Measurements from ENCODE around the gene SLC36A1. TPM values are rescaled to one million over a fixed set of nuclear protein-coding genes. Genes with fewer than 3 reads are reported as not detected.
A peak's percentile ranks its signal among the peaks of the same experiment; 100 is the strongest.

Gene SLC36A1
- total RNA-seq, 1 donor from 2014 or later: 117 TPM

- no peak for TF ChIP-seq CTCF (IDR thresholded peaks at IDR 0.05; ENCODE audit: partially characterized antibody, unreplicated experiment)
- H3K36me3 Mint-ChIP-seq (ENCODE audit: unreplicated experiment): peaks cover 17% of the 10 kb centered on the region
- H3K4me1 Mint-ChIP-seq (ENCODE audit: low read depth, unreplicated experiment): peaks cover 45% of the 10 kb centered on the region
- H3K4me3 Mint-ChIP-seq (ENCODE audit: unreplicated experiment): peak overlapping the region; percentile 56
- H3K27ac Mint-ChIP-seq (ENCODE audit: unreplicated experiment): peak overlapping the region; percentile 89
- H3K27me3 Mint-ChIP-seq (ENCODE audit: unreplicated experiment): peaks cover 31% of the 10 kb centered on the region
- peaks cover 23% of the 10 kb centered on the region for H3K9me3 Mint-ChIP-seq (ENCODE audit: unreplicated experiment)
- no peak for DNase-seq
These were observed 4.5 kb downstream of the SLC36A1 start for GRCh38 chr5:151451626-151452520.

GRCh38 chr5:151454166-151454565, 6.8 kb downstream of the SLC36A1 start:
- peaks cover 46% of the 10 kb centered on the region for H3K4me1 Mint-ChIP-seq (ENCODE audit: low read depth, unreplicated experiment)
- DNase-seq: no peak
- H3K4me3 Mint-ChIP-seq (ENCODE audit: unreplicated experiment): no peak overlapping the region
- H3K27me3 Mint-ChIP-seq (ENCODE audit: unreplicated experiment): peaks cover 20% of the 10 kb centered on the region
- no peak overlapping the region for H3K27ac Mint-ChIP-seq (ENCODE audit: unreplicated experiment)
- H3K36me3 Mint-ChIP-seq (ENCODE audit: unreplicated experiment): peaks cover 17% of the 10 kb centered on the region
- TF ChIP-seq CTCF (IDR thresholded peaks at IDR 0.05; ENCODE audit: partially characterized antibody, unreplicated experiment): no peak
- H3K9me3 Mint-ChIP-seq (ENCODE audit: unreplicated experiment): peaks cover 17% of the 10 kb centered on the region

GRCh38 chr5:151454889-151455288, 7.5 kb downstream of the SLC36A1 start:
- H3K4me1 Mint-ChIP-seq (ENCODE audit: low read depth, unreplicated experiment): peaks cover 39% of the 10 kb centered on the region
- TF ChIP-seq CTCF (IDR thresholded peaks at IDR 0.05; ENCODE audit: partially characterized antibody, unreplicated experiment): no peak
- peaks cover 10% of the 10 kb centered on the region for H3K9me3 Mint-ChIP-seq (ENCODE audit: unreplicated experiment)
- H3K4me3 Mint-ChIP-seq (ENCODE audit: unreplicated experiment): peak overlapping the region; percentile 8
- DNase-seq: no peak
- H3K27me3 Mint-ChIP-seq (ENCODE audit: unreplicated experiment): peaks cover 13% of the 10 kb centered on the region
- peaks cover 13% of the 10 kb centered on the region for H3K36me3 Mint-ChIP-seq (ENCODE audit: unreplicated experiment)
- H3K27ac Mint-ChIP-seq (ENCODE audit: unreplicated experiment): no peak overlapping the region

- DNase-seq: no peak
- Mint-ChIP-seq H3K4me1 (ENCODE audit: low read depth, unreplicated experiment) (peaks cover 31% of the 10 kb centered on the region), H3K27ac (ENCODE audit: unreplicated experiment) (no peak overlapping the region), H3K4me3 (ENCODE audit: unreplicated experiment) (no peak overlapping the region), H3K27me3 (ENCODE audit: unreplicated experiment) (peaks cover 3% of the 10 kb centered on the region), H3K9me3 (ENCODE audit: unreplicated experiment) (no peaks in the 10 kb centered on the region), H3K36me3 (ENCODE audit: unreplicated experiment) (peaks cover 17% of the 10 kb centered on the region)
- TF ChIP-seq CTCF (IDR thresholded peaks at IDR 0.05; ENCODE audit: partially characterized antibody, unreplicated experiment): no peak
These were observed 9.0 kb downstream of the SLC36A1 start for GRCh38 chr5:151456321-151456940.

GRCh38 chr5:151458314-151458713, 10.9 kb downstream of the SLC36A1 start:
- no peak for TF ChIP-seq CTCF (IDR thresholded peaks at IDR 0.05; ENCODE audit: partially characterized antibody, unreplicated experiment)
- H3K27ac Mint-ChIP-seq (ENCODE audit: unreplicated experiment): no peak overlapping the region
- H3K4me3 Mint-ChIP-seq (ENCODE audit: unreplicated experiment): no peak overlapping the region
- no peaks in the 10 kb centered on the region for H3K27me3 Mint-ChIP-seq (ENCODE audit: unreplicated experiment)
- peaks cover 23% of the 10 kb centered on the region for H3K4me1 Mint-ChIP-seq (ENCODE audit: low read depth, unreplicated experiment)
- peaks cover 14% of the 10 kb centered on the region for H3K36me3 Mint-ChIP-seq (ENCODE audit: unreplicated experiment)
- H3K9me3 Mint-ChIP-seq (ENCODE audit: unreplicated experiment): no peaks in the 10 kb centered on the region
- no peak for DNase-seq
